K562 (cell line): ENCODE data around the gene WBP1L. TPM values are rescaled to one million over a fixed set of nuclear protein-coding genes. Genes with fewer than 3 reads are reported as not detected.

Experiments used
- CCAR2 ChIP-seq: fragments of 200-400 bp; formaldehyde crosslinking; IDR thresholded peaks from 2 replicates; pipeline ENCODE4 v1.6.1; 2017; ENCODE audit warnings: mild to moderate bottlenecking, low read depth, low read length
- ESRRA ChIP-seq: fragments of 450-650 bp; IDR thresholded peaks from 2 replicates; pipeline ENCODE4 v1.6.1; 2014; ENCODE audit warnings: low read depth, mild to moderate bottlenecking, moderate library complexity, borderline replicate concordance
- FOXJ3 ChIP-seq: sonication (generic); formaldehyde crosslinking; IDR thresholded peaks from 2 replicates; pipeline ENCODE4 v1.4.0; 2020; ENCODE audit warnings: mild to moderate bottlenecking, missing genetic modification reagents
- HNRNPK ChIP-seq: fragments of 200-400 bp; formaldehyde crosslinking; IDR thresholded peaks from one replicate; pipeline ENCODE4 v1.6.1; 2018; ENCODE audit warnings: mild to moderate bottlenecking, low read depth, low read length; ENCODE audit not compliant: poor library complexity, severe bottlenecking
- SIN3A ChIP-seq, 2 experiments: fragments of 150-350 bp in 1 of 2; IDR thresholded peaks; 2 replicates each; pipeline ENCODE4 v1.6.1; 2011 to 2016; ENCODE audit warnings: borderline replicate concordance in 2 of 2, low read depth in 2 of 2, low read length in 2 of 2, mild to moderate bottlenecking in 2 of 2, moderate library complexity in 2 of 2; ENCODE audit not compliant: control insufficient read depth in 1 of 2
- SMARCA5 ChIP-seq: fragments of 450-650 bp; IDR thresholded peaks from 2 replicates; pipeline ENCODE4 v1.6.1; 2016
- TAF9B ChIP-seq: fragments of 450-650 bp; IDR thresholded peaks from 2 replicates; pipeline ENCODE4 v1.6.1; 2018; ENCODE audit warnings: mild to moderate bottlenecking; ENCODE audit not compliant: partially characterized antibody
- ZBTB43 ChIP-seq: sonication (generic); formaldehyde crosslinking; IDR thresholded peaks from 2 replicates; pipeline ENCODE4 v1.8.0; 2023; ENCODE audit warnings: mild to moderate bottlenecking, missing genetic modification reagents
- ZKSCAN3 ChIP-seq: fragments of 250-450 bp; sonication (Bioruptor Pico); IDR thresholded peaks from 2 replicates; pipeline ENCODE4 v1.4.0; 2020
- ZNF717 ChIP-seq: fragments of 250-450 bp; sonication (Bioruptor Pico); IDR thresholded peaks from 2 replicates; pipeline ENCODE4 v1.5.0; 2021
- polyA plus RNA-seq, 8 experiments: library from polyadenylated mRNA; depleted of rRNA in 4 of 8; stranded (reverse) in 5 of 8; unstranded in 3 of 8; fragments of >200 nt; fragmentation: Nextera tagmentation in 2 of 8; fragmentation: Illumina TruSeq in 1 of 8; extraction: Ambion mirVana in 2 of 8; extraction: Trizol in 1 of 8; gene quantifications; 2 replicates each; pipeline versions ENCODE4 v1.2.1 to v1.2.3, GENCODE V29; 2011 to 2014; ENCODE audit warnings: inconsistent platforms in 1 of 8, missing spikeins in 1 of 8
- total RNA-seq, 7 experiments: library from RNA; depleted of rRNA in 6 of 7; stranded (reverse); fragments of >200 nt in 6 of 7; fragmentation: Illumina TruSeq in 2 of 7; extraction: Trizol in 2 of 7; gene quantifications; 2 replicates each; pipeline versions ENCODE4 v1.2.1 to v1.2.3, GENCODE V29; 2011 to 2021; ENCODE audit warnings: low replicate concordance in 1 of 7
- TF ChIP-seq, protein P1 (sequence below): sonication (generic); formaldehyde crosslinking; IDR thresholded peaks from 2 replicates; pipeline ENCODE4 v1.8.1; 2023; ENCODE audit warnings: mild to moderate bottlenecking, missing genetic modification reagents
- TF ChIP-seq, protein P2 (sequence below): fragments of 450-650 bp; IDR thresholded peaks from 2 replicates; pipeline ENCODE4 v1.6.1; 2014; ENCODE audit warnings: low read depth, mild to moderate bottlenecking, moderate library complexity, borderline replicate concordance
- TF ChIP-seq, protein P3 (sequence below): fragments of 250-450 bp; sonication (Bioruptor Pico); IDR thresholded peaks from 2 replicates; pipeline ENCODE4 v1.8.0; 2022; ENCODE audit warnings: moderate library complexity, mild to moderate bottlenecking, inconsistent platforms
- TF ChIP-seq, protein P4 (sequence below): IDR thresholded peaks from 2 replicates; pipeline ENCODE4 v1.6.1; 2014; ENCODE audit warnings: antibody characterized with exemption

The WBP1L gene
- total and polyA plus RNA-seq, 9 of the 15 experiments (the other 6 are each of a cell fraction or from before 2014, with no cell fraction given), result 3.2 to 14.4 (median 11.3) TPM

DNA sequence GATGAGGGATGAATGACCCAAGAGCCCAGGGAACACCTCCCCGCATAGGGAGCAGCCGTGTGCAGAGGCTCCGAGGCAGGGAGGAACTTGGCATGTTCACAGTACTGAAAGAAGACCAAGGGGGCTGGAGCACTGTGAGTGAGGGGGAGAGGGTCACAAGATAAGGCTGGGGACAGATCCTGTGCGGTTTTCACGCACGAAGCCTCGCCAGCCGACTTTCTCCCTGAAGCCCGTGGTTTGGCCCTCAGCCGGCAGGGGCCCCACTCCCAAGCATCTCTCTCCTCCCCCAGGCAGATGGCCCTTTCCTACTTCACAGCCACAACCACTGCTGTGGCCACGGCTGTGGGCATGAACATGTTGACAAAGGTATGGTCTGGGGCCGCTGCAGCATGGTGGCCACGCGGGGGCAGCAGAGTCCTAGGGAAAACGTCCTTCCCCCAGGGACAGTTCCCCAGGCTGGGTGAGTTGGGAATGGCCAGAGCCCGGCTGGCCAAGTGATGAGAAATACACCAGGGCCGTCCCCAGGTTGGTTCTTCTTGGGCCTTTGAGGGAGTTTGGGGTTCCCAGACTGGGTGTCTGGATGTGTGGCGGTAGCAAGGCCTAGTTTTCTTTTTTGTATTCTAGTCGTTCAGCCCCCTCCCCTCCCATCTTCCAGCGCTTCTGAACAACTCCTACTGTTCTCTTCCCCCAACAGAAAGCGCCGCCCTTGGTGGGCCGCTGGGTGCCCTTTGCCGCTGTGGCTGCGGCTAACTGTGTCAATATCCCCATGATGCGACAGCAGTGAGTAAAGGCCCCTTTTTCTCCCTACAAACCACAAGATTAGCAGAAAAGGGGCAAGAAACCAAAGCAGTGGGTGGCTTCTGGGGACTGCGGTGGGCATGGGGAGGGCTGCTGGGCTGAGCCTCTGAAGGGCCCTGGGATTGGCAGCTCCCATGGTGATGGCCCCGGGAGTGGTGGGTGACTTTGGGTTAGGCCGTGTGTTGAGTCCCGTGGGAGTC is 14.4 kb upstream of the WBP1L start (continued):
- TF ChIP-seq ZKSCAN3, result no peak
- TF ChIP-seq CCAR2, result no peak
- TF ChIP-seq, protein P1, sequence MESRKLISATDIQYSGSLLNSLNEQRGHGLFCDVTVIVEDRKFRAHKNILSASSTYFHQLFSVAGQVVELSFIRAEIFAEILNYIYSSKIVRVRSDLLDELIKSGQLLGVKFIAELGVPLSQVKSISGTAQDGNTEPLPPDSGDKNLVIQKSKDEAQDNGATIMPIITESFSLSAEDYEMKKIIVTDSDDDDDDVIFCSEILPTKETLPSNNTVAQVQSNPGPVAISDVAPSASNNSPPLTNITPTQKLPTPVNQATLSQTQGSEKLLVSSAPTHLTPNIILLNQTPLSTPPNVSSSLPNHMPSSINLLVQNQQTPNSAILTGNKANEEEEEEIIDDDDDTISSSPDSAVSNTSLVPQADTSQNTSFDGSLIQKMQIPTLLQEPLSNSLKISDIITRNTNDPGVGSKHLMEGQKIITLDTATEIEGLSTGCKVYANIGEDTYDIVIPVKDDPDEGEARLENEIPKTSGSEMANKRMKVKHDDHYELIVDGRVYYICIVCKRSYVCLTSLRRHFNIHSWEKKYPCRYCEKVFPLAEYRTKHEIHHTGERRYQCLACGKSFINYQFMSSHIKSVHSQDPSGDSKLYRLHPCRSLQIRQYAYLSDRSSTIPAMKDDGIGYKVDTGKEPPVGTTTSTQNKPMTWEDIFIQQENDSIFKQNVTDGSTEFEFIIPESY (CRISPR knock-in tag), result peak; percentile 65; the same call in 1 of the 2 replicates
- TF ChIP-seq SIN3A (IDR thresholded peaks at IDR 0.05; ENCODE audit: borderline replicate concordance in 2 of 2, control insufficient read depth in 1 of 2, low read depth in 2 of 2, low read length in 2 of 2), result no peak
- TF ChIP-seq ZBTB43 (CRISPR knock-in tag), result no peak
- TF ChIP-seq, protein P2, sequence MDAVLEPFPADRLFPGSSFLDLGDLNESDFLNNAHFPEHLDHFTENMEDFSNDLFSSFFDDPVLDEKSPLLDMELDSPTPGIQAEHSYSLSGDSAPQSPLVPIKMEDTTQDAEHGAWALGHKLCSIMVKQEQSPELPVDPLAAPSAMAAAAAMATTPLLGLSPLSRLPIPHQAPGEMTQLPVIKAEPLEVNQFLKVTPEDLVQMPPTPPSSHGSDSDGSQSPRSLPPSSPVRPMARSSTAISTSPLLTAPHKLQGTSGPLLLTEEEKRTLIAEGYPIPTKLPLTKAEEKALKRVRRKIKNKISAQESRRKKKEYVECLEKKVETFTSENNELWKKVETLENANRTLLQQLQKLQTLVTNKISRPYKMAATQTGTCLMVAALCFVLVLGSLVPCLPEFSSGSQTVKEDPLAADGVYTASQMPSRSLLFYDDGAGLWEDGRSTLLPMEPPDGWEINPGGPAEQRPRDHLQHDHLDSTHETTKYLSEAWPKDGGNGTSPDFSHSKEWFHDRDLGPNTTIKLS, result no peak
- TF ChIP-seq, protein P3, sequence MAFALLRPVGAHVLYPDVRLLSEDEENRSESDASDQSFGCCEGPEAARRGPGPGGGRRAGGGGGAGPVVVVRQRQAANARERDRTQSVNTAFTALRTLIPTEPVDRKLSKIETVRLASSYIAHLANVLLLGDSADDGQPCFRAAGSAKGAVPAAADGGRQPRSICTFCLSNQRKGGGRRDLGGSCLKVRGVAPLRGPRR (CRISPR knock-in tag), result no peak
- TF ChIP-seq FOXJ3, result no peak
- TF ChIP-seq HNRNPK, result no peak
- no peak for TF ChIP-seq ESRRA
- no peak for TF ChIP-seq TAF9B
- TF ChIP-seq ZNF717, result no peak
- no peak for TF ChIP-seq SMARCA5
- TF ChIP-seq, protein P4, sequence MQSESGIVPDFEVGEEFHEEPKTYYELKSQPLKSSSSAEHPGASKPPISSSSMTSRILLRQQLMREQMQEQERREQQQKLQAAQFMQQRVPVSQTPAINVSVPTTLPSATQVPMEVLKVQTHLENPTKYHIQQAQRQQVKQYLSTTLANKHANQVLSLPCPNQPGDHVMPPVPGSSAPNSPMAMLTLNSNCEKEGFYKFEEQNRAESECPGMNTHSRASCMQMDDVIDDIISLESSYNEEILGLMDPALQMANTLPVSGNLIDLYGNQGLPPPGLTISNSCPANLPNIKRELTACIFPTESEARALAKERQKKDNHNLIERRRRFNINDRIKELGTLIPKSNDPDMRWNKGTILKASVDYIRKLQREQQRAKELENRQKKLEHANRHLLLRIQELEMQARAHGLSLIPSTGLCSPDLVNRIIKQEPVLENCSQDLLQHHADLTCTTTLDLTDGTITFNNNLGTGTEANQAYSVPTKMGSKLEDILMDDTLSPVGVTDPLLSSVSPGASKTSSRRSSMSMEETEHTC, result no peak
